ENCODE results near the gene GTF3C2.
A peak's percentile ranks its signal among the peaks of the same experiment; 100 is the strongest.
"Not testable (repeated sequence)": the region's sequence is repeated elsewhere in the genome, so short reads cannot be mapped to it uniquely, and the experiment has no call there.

The GTF3C2 gene

DNA sequence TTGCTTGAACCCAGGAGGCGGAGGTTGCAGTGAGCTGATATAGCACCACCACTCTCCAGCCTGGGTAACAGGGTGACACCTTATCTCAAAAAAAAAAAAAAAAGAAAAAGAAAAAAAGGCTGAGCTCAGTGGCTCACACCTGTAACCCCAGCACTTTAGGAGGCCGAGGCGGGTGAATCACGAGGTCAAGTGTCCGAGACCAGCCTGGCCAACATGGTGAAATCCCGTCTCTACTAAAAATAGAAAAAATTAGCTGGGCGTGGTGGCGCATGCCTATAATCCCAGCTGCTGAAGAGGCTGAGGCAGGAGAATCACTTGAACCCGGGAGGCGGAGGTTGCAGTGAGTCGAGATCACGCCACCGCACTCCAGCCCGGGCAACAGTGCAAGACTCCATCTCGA is 36.7 kb downstream of the GTF3C2 start:
- not testable (repeated sequence) for DNase-seq

DNA sequence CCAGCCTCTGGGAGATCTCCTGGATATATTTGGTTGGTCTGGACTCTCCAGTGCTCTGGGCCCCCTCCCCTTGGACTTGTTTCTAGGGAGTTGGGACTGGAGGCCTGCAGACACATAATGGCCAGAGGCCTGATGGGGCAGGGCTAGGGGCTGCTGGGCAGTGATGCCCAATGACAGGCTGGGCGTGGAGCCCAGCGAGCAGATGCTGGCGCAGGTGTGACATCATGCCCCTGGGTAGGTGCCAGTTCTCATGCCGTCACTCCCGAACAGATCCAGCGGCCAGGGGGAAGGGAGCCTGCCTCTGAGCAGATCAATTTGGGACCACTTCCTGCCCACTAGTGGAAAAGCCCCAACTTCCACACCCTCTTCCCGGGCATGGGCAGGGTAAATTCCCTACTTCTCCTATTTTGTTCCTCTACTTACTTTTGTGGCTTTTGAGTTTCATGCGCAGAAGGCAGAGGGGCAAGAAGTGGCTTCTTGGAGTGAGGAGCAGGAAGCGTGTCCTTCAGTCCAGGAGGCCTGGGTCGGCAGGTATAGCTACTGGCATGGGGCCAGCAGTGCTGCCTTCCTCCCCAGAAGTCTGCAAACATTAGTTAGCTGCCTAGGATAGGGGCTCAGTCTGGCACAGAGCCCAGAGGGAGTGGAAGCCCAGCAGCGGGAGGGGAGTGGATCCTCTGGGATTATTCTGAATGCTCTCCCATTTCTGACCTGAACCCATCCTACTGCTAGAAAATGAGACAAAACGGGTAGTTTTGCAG is 39.7 kb downstream of the GTF3C2 start:
- no peak for DNase-seq

DNA sequence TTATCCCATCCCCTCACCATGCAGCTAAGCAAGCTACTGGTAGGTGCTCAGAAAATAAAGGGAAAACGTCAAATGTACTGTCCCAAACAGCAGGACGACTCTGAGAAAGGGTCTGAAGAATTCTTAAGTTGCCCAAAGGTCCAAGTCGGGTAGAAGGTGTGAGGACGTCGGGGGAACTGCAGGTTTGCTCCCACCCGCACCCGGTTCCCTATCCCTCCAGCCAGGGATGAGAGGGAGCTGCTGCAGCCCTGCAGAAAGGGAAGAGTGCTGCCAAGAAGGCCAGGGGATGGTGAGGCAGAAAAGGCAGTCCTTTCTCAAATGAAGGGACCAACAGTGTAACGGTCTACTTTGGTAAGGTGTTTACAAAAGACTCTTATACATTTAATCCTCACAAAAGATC is 41.4 kb downstream of the GTF3C2 start:
- DNase-seq = no peak

DNA sequence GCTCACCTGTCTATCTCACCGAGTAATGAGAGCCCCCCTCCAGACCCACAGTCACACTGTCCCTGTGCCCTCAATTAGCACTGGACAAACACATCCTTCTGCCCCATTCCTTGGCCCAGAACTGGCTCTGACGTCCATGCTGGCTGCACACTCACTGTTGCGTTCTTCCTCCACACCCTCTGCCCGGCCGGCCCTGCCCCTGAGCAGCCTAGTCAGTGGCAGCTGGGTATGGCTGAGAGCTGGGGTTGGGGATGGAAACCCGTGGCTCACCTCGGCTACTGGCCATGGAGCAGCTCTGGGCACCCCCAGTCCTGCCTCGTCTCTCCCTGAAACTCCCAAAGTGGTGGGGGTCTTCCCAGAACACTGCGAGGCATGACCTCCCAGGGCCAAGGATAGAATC is 41.9 kb downstream of the GTF3C2 start:
- no peak for DNase-seq

DNA sequence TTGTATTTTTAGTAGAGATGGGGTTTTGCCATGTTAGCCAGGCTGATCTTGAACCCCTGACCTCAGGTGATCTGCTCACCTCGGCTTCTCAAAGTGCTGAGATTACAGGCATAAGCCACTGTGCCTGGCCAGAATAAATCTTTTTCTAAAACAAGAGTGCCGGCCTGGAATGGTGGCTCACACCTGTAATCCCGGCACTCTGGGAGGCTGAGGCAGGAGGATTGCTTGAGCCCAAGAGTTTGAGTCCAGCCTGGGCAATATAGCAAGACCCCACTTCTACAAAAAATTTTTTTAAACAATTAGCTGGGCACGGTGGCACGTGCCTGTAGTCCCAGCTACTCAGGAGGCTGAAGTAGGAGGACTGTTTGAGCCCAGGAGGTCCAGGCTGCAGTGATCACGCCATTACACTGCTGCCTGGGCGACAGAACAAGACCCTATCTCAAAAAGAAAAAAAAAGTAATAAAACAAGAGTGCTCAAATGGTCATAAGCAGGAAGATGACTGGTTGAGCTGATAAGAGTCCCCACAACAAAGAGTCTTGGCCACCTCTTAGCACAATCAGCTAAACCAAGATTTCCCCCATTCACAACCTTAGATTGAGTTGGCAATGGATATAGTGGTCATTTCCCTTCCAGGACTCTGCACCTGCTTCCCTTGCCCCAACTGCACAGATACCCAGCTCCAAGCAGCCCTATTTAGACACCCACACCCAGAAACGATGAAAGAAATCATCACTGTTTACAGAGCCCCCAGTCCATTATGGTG is 42.5 kb downstream of the GTF3C2 start:
- DNase-seq = no peak

DNA sequence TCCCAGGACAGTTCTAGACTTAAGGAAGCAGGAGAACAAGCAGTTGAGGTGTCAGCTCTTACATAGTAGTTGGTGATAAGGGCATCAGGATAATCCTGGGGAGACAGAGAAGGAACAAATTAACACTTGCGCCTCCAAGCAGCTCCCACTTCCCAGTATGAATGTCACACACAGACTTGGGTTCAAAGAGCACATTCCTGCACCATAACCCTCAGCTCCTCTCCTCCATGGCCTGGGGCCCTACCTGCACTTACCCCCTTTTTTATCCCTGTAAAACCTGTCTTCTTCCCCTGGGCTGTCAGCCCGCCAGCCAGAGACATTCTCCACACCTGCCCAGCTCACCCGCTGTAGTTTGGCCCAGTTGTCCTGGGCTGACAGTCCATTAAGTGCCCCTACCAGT is 44.4 kb downstream of the GTF3C2 start:
- no peak for DNase-seq

DNA sequence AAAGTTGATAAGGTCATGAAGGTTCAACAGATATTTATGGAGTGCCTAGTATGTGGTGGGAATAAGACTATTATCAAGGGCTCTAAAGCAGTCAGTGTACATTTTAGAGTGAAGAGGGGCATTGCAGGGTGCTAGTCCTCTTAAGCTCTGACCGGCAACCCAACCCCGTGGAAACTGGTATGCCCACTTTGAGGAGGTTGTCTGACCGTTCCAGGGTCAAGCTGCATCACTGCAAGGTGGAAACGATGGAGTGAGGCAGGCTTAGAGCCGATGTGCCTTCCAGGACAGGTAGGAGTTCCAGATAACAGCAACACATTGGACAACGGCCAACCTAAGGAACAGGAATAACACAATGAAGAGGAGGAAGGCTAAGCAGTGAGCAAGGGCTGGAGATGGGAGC is 46.9 kb downstream of the GTF3C2 start:
- no peak for DNase-seq

DNA sequence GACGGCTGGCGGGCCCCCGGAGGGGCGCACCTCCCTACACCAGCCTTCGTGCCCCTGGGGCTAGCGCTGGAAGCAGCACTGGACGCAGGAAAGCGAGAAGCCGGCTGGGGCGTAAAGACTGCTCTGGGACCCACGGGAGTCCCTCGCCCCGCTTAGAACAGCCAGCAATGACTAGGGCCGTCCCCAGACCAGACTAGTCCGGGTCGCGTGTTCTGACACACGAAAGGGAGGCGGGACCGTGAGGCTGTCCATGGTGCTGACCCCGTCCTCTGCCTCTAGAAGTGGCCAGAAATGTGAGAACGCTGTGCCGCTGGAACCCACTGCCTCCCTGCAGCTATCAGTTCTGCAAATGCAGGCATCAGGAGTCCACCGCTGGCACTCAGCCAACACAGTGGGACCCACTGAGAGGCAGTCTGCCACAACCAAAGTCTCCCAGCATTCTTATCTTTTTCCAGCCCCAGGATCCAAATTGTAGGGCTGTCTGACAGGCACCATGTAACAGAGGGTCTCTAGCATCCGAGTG is 48.1 kb downstream of the GTF3C2 start, which contains the start of gene UCN:
Gene UCN, minus strand, starts transcription at position 87 of the 523 bp plus-strand sequence. CDS start 550 bp downstream, outside the sequence.
- no peak for DNase-seq

DNA sequence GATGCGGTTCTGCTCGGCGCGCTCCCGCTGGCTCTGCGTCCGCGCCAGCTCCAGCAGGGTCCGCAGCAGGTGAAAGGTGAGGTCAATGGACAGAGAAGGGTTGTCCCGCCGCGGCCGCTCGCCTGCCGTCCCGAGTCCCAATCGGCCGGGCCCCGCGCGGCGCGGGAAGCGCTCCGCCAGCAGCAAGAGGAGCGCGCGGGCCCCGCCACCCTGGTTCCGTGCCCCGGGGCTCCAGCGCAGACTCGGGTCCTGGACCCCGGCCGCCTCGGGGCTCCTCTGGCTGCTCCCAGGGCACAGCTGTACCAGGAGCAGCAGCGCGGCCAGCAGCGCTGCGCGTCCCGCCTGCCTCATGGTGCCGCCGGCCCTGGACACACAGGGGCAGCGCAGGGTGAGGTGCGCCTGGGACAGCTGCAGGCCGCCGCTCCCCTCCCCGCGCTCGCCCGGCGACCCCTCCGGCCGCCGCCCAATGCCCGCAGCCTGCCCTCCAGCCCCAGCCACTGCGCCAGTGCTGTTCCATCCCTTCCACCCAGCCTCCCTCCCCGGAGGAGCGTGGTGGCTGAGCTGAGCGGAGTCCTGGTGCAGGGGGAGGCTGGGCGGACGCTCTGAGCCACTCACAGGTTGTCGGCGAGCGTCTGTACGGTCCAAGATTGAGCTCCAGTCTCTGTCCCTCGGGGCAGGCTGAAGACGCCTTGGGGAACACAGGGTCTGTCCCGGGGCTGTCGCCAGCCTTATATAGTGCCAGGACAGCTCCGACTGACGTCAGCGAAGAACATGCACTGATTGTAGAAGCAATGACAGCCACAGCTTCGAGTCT is 48.8 kb downstream of the GTF3C2 start:
- no peak for DNase-seq

DNA sequence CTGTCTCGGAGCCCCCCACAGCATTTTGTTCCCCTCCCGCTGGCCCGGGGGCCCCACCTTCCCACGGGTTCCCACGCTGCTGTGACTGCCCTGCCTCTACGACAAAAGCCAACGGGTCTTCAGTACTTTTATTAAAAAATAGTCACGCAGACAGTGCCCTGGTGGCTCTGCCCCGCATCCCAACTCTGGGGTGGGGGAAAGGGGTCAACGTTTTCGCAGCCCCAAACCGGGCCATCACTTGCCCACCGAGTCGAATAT is 49.3 kb downstream of the GTF3C2 start:
- DNase-seq = no peak

DNA sequence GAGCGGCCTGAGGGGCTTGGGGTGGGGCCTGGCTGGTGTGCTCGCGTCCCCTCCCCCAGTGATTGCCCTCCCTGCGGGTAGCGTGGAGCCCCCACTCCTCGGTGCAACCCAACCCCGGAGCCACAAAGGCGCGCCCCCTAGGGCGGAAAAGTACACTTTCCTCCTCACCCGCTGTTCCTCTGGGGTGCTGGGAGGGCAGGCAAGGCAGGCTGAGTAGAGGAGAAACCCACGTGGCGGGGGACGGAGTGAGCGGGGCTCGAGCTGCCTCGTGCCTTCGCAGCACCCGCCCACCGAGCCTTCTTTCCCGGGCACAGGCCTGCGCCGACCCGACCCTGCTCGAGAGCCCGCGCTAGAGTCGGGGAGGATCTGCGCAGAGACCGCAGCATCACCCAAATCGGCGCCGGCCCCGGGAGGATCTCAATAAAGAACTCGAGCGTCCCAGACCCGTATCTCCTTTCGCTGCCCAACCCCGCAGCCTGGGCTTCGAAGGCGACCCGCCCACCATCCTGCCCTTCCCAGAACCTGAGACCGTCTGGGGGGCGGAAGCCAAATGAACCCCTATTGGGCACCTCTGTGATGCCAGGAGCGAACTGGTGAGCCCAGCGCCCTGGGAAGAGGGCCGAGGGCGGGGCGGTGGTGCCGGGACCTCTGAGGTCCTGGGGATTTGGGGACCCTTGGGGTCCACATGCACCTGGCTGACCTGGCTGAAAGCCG is 49.8 kb downstream of the GTF3C2 start:
- DNase-seq = peak; percentile 37

DNA sequence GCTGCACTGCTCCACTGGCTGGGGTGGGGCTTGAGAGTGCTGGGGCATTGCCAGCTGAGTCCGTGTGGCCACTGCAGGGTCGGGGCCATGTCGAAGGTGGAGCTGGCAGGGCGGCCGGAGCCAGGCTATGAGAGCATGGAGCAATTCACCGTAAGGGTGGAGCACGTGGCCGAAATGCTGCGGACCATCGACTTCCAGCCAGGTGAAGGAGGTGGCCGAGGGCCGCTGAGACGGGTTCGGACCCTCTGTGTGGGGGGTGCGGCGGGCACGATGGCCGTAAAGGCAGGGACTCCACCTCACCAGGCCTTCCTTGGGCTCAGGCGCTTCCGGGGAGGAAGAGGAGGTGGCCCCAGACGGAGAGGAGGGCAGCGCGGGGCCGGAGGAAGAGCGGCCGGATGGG is 50.4 kb downstream of the GTF3C2 start:
- no peak for DNase-seq

DNA sequence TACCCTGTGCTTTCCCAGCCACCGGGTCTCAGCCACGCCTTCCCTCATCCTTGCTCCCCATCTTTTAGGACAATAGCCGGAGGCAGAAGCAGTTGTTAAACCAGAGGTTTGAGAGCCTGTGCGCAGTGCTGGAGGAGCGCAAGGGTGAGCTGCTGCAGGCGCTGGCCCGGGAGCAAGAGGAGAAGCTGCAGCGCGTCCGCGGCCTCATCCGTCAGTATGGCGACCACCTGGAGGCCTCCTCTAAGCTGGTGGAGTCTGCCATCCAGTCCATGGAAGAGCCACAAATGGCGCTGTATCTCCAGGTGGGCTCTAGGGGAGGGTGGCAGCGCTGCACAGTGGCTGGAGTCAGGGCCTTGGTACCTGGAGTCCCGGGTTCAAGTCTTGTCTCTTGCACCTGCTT is 51.0 kb downstream of the GTF3C2 start:
- DNase-seq = no peak

DNA sequence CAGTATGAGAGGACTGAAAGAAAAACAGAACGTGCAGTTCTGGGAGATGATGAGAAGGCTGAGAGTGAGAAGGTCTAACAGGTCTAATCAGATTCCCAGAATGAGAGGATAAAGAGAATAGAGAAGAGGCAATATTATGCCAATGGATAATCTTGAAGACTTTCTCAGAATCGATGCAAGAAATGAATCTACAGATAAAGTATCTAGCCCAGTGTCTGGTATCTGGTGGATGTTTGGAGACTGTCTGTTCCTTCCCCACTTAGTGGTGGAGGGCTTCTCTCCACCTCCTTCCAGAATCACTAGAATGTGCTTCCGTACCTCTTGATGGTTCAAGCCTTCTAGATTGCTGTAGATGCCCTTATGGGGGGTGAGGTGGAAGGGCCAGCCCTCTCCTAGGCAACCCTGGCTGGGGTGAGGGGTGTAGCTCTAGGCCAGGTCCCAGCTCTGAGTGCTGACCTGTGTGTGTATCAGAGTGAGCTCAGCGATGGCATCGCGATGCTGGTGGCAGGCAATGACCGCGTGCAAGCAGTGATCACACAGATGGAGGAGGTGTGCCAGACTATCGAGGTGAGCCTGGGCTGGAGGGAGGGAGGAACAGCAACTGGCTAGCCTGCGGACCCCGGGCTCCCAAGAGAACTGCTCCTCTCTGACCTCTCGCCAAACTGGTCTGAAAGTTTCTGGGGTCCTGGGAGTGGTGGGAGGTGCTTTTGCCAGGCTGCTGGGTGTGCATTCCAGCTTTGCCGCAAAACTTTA is 51.9 kb downstream of the GTF3C2 start:
- no peak for DNase-seq

DNA sequence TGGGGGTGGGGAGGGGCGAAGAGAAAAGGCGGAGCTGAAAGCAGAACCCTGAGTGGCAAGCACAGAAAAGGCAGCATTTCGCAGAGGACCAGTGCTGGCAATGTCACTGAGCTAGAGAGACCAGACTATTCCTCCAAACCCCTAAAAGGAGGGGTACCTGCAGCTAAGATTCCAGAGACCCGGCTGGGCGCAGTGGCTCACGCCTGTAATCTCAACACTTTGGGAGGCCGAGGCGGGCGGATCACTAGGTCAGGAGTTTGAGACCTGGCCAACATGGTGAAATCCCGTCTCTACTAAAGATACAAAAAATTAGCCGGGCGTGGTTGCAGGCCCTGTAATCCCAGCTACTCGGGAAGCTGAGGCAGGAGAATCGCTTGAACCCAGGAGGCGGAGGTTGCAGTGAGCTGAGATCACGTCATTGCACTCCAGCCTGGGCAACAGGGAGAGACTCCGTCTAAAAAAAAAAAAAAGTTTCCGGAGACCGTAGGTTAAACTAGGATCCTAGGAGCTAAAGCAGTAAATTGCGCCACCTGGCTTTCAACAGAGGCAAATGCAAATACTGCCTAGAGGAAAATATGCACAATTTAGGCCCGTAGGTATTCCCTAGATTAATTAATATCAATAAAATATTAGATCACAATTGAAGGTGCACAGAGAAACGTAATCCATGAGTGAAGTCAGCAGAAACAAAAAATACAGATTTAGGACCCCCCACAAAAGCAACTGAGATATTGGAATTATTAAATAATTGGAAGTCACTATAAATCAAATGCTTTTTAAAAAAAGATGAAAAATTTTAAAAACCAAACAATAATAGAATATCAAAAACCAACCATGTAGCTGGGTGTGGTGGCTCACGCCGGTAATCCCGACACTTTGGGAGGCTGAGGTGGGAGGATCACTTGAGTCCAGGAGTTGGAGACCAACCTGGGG is 53.2 kb downstream of the GTF3C2 start:
- no peak for DNase-seq

DNA sequence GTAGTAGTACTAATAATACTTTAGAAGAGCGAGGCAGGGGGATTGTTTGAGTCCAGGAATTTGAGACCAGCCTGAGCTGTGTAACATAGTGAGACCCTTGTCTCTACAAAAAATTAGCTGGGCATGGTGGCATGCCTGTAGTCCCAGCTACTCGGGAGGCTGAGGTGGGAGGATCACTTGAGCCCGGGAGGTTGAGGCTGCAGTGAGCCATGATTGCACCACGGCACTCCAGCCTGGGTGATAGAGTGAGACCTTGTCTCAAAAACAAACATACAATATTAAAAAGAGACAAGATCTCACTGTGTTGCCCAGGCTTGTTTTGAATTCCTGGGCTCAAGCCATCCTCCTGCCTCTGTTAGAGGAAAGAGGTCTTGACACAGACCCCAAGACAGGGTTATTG is 56.0 kb downstream of the GTF3C2 start:
- DNase-seq = not testable (repeated sequence)

DNA sequence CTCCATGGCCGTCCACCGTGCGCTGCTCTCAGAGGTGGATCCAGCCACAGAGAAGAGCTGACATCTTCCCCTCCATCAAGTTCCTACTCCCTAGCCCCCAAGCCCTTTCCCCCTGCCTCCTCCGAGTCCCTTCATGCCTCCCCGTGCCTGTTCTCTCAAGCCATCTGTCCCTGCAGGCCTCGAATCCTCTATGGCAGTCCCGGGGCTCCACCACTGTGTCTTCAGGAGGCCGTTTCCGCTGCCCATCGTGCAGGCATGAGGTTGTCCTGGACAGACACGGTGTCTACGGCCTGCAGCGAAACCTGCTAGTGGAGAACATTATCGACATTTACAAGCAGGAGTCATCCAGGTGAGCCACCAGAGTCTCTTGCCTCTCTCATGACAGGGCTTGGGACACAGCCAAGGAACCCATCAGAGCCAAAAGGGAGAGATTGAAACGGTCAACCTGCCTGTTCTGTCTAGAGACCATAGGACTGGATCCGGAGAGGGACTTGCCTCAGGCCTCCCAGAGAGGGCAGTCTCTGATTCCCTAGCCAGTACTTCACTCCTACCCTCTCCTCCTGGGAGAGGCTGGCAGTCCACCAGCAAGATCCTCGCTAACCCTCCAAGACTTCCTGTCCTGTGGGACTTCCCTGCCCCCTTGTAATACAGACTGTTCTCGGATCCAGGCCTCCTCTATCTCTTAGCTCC is 58.0 kb downstream of the GTF3C2 start:
- DNase-seq = no peak

DNA sequence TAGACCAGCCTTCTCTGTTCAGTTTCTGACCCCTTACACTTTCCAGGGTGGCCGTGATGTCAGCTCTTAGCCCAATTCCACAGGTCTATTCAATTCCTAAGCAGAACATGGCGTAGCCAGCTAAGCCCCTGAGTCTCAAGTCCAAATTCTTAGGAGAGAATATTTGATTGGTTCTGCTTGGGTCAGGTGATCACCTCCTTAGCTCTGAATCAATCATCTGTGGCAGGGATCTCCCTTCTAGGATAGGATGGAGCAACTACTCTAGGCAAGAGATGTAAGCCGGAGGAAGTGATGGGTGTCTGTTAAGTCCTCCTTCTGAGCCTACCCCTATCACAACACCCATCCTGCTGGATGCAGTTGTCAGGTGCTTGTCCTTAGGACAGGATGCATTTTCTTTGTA is 59.4 kb downstream of the GTF3C2 start:
- no peak for DNase-seq

DNA sequence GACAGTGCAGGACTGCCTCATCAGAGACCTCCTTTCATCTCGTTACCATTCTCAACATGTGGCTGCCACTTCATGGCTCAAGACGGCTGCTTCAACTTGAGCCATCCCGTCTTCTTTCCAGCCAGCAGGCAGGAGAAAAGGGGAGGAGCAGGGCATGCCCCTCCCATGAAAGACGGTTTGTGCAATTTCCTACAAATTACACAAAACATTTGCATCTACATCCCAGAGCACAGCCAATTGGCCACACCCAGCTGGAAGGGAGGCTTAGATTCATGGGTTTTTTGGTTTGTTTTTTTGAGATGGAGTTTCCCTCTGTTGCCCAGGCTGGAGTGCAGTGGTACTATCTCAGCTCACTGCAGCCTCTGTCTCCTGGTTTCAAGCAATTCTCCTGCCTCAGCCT is 60.1 kb downstream of the GTF3C2 start:
- no peak for DNase-seq

DNA sequence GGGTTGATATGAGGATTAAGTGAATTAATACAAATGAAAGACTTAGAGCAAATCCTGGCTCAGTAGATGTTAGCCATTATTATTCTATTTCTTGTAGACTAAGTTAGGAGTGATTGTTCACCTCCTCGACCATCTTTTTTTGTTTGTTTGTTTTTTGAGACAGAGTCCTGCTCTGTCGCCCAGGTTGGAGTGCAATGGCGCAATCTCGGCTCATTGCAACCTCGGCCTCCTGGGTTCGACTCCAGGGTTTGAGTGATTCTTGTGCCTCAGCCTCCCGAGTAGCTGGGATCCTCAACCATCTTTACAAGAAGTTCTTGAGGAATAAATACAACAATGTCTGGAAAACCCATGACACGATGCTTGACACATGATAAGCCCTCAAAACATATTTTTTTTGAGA is 61.6 kb downstream of the GTF3C2 start:
- no peak for DNase-seq
